GM12892 (cell line): ENCODE data around the gene HES2.

Experiments used
- POLR2A ChIP-seq: IDR thresholded peaks from 2 replicates; pipeline ENCODE4 v1.6.1; 2011; ENCODE audit warnings: low read depth, low read length, control low read depth
- POLR2AphosphoS5 ChIP-seq: IDR thresholded peaks from 2 replicates; pipeline ENCODE4 v1.6.1; 2011; ENCODE audit warnings: low read depth, low read length, control low read depth

- TF ChIP-seq POLR2A = no peak
- TF ChIP-seq POLR2AphosphoS5 = no peak
These were observed 41.5 kb downstream of the HES2 start for GRCh38 chr1:6378096-6378746.
